HG03139 (cell line): ENCODE results near the gene EGLN1.

Experiments
- ATAC-seq: cut with Tn5 transposase; IDR thresholded peaks from one replicate; pipeline ENCODE4 v1.9.1; 2021; ENCODE audit not compliant: unreplicated experiment

The EGLN1 gene

DNA sequence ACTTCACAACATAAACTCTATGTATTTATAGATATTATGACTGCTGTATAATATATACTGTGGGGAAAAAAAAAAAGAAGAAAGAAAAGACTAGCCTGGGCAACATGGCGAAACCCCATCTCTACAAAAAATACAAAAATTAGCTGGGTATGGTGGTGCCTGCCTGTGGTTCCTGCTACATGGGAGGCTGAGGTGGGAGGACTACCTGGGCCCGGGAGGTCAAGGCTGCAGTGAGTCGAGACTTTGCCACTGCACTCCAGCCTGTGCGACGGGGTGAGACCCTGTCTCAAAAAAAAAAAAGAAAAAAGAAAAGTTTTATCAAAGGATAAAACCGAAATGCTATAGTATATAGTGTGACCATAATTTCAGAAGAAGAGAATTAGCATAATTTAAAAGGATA is 87.1 kb downstream of the EGLN1 start:
- ATAC-seq: no peak

DNA sequence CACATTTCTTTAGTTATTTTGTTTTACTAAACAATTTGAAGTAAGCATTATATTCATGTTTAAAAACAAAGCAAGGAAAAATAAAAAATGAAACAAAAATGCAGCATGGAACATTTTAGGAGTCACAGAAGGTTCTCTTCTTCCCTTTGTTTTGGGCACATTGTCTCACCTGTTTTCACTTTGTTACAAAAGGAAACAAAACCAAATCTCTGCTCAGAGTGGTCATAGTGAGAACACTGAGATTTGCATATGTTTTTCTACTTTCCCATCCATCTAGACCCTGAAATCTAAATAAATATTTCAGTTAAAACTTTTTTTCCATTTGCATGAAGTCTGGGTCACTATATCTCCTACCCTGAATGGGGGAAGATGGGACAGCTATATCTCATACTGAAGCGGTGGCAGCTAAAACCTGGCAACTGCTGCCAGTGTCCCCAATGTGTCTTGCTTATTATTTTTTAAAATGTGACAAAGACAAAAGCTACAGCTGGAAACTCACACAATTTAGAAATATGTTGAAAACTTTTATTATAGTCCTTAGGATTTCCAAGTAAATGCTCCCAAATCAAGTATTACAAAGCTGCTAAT is 87.9 kb downstream of the EGLN1 start:
- no peak for ATAC-seq

DNA sequence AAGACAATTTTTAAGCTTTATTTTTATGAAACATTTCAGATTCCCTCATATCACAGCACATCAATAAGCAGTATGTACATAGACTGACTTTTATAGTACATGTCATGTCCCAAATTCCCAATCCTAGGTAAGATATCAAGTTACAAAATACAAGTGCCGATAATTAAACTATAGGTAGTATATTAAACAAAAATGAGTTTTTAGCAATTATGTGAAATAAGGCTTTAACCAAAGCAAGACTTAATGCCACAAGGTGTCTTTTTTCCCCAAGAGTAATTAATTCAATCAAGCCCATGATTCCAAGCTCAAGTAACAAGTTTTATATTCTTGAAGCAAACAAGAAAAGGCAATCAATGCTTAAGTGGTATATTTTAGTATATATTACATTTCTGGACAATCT is 89.3 kb downstream of the EGLN1 start:
- ATAC-seq: no peak

DNA sequence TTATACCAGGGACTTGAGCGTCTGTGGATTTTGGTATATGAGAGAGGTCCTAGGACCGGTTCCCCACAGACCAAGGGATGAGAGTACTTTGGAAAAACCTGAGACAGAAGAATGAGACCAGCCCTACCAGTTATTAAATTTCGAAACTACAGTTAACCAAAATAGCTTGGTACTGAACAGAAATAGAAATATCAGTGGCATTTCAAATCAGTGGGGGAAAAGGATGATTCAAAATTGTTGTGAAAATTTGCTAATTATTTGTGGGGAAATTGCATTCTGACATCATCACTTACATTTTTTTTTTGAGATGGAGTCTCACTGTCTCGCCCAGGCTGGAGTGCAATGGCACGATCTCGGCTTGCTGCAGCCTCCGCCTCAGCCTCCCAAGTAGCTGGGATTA is 92.6 kb downstream of the EGLN1 start:
- no peak for ATAC-seq

DNA sequence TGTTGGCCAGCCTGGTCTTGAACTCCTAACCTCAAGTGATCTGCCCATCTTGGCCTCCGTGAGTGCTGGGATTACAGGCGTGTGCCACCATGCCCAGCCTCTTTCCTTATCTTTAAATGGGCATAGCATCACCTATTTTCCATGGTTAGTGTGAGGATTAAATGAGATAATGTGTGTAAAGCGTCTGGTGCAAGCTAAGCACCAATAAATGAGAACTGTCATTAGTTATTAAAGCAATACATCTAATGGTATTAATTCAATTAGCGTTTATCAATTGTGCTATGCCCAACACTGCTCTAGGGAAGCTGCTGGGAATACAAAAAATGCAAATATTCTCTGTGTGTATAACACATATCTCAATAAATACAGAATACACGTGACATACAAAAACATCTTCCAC is 94.5 kb downstream of the EGLN1 start:
- no peak for ATAC-seq

DNA sequence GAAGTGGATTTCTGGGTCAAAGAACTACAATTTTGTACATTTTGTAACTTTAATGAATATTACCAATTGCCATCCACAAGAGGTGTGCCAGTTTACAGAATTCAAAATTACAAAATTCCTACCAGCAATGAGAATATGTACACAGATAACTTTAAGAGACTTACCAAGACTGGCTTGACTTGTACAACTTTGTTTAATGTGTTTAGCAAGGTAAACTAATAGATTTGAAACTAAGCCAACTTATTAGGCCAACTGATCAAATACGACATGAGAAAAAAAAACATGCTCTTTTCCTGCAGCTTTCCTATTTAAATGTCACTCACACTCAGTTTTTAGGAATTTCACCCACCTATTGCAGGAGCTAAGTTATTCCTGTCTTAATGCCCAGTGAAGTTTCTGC is 95.8 kb downstream of the EGLN1 start:
- no peak for ATAC-seq

DNA sequence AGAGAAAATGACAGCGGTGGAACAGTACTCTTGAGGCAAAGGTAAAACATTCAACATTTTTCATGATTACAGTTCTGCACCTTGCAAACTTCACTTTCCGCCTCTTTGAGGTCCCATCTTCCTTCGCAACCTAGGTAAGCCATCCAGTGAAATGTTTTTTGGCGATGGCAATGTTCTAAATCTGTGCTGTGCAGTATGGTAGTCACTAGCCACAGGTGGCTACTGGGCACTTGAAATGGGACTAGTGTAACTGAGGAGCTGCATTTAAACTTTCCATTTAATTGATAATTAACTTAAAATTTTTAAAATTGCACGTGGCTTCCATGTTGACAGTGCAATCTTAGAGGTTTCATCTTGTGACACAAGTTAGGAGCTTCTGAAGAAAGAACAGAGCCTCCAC is 97.4 kb downstream of the EGLN1 start:
- ATAC-seq: no peak

DNA sequence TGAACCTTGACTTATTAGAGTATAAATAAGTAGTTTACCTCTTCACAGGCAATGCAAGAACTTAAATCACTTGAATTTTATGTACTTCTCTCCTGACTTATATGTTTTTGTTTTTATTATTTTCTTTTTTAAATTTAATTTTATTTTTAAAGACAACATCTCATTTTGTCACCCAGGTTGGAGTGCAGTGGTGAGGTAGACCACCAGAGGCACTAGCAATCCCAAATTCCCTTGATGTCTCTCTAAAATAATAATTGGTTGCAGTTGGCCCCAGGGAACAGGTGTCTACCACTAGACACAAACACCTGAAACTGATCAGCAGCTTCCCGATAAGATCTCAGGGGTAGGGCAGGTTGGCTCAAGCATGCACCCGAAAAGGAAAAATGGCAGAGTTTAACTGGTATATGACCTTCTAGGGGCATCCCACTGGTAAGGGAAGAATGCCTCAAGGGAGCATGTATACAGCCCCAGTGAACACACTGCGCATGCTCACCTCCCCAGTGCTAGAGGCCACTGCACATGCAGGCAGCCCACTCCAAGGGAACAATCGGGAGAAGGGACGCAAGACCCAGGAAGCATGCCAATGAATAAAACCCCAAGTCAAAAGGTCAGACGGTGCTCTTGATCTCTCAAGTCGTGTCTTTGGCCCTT is 99.1 kb downstream of the EGLN1 start:
- no peak for ATAC-seq

DNA sequence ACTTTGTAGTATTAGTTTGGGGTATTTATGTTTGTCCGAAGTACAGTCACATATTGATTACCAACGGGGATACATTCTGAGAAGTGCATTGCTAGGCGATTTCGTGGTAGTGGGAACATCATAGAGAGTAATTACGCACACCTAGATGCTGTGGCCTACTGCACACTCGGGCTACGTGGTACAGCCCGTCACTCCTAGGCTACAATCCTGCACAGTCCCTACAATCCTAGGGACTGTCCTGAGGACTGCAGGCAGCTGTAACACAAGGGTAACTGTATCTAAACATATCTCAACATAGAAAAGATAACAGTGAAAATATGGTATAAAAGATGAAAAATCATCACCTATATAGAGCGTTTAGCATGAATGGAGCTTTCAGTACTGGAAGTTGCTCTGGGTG is 103.0 kb downstream of the EGLN1 start:
- no peak for ATAC-seq

DNA sequence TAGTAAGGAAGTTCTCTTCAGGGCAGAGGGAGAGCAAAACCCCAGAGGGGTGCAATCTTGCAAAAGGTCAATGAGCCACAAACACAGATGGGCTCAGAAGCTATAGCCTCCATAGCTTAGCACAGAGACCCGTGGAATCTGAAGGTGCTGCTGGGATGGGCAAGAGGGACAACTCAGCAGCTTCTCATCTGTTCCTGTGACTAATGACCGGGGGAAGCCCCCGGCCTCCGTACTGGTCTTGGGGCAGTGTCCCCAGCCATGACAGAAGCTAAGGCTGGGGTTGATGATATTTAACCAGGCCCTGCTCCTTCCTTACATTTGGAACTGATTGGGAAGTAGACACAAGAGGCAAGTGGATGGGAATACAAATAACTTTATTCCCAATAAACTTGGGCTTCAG is 103.5 kb downstream of the EGLN1 start:
- ATAC-seq: no peak

DNA sequence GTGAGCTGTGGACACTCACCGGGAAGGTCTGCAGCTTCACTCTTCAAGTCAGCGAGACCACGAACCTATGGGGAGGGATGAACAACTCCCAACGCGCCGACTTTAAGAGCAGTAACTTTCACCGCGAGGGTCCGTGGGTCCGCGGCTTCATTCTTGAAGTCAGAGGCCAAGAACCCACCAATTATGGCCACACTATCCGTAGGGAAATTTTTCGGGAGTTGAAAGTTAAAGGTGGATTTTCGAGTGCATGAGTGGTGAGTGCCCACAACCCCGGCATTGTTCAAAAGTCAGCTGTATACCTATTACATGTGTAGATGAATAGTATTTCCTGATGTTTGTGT is 104.1 kb downstream of the EGLN1 start:
- ATAC-seq: no peak

DNA sequence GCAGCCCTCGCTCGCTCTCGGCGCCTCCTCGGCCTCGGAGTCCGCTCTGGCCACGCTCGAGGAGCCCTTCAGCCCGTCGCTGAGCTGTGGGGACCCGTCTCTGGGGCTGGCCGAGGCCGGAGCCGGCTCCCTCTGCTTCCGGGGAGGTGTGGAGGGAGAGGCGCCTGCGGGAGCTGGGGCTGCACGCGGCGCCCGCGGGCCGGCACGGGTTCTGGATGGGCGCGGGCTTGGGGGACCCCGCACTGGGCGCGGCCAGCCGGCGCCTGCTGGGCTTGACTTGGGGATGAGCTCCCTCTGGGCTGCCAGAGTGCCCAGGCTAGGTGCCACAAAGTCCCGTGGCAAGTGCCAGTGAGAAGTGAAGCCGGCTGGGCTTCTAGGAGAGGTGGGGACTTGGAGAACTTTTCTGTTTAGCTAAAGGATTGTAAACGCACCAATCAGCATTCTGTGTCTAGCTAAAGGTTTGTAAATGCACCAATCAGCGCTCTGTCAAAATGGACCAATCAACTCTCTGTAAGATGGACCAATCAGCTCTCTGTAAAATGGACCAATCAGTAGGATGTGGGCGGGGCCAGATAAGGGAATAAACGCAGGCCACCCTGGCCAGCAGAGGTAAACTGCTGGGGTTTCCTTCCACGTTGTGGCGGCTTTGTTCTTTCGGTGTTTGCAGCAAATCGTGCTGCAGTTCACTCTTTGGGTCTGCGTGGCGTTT is 104.6 kb downstream of the EGLN1 start:
- no peak for ATAC-seq

DNA sequence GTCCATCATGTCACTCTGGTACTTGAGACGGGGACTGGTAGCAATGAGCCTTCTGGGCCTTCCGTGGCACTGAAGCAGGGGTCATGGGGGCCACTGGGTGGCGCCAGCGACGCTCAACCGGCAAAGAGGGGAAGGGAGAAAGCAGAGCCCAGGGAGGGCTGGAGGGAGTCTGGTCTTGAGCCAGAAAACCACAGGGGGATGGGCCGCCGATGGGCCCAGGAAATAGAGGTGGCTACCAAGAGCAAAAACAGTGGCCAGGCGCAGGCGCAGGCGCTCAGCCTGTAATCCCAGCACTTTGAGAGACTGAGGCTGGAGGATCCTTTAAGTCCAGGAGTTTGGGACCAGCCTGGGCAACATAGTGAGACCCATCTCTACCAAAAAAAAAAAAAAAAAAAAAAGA is 106.2 kb downstream of the EGLN1 start:
- ATAC-seq: peak; percentile 67
